K562 (cell line): ENCODE results near the gene HSD3B7. TPM values are rescaled to one million over a fixed set of nuclear protein-coding genes. Genes with fewer than 3 reads are reported as not detected.

ENCODE experiments used
- BRD9 ChIP-seq: fragments of 450-650 bp; IDR thresholded peaks from 2 replicates; pipeline ENCODE4 v1.6.1; 2018; ENCODE audit warnings: low read depth; ENCODE audit not compliant: partially characterized antibody
- DACH1 ChIP-seq: fragments of 450-650 bp; IDR thresholded peaks from 2 replicates; pipeline ENCODE4 v1.6.1; 2018; ENCODE audit not compliant: partially characterized antibody
- ELF1 ChIP-seq: fragments of 200-800 bp; sonication (Bioruptor generic); IDR thresholded peaks from 2 replicates; pipeline ENCODE4 v1.6.1; 2016; ENCODE audit warnings: missing genetic modification characterization, missing compliant biosample characterization
- NR3C1 ChIP-seq: sonication (generic); formaldehyde crosslinking; IDR thresholded peaks from 2 replicates; pipeline ENCODE4 v1.8.1; 2022; ENCODE audit warnings: missing genetic modification reagents
- RBM39 ChIP-seq: fragments of 200-400 bp; formaldehyde crosslinking; optimal IDR thresholded peaks from 2 replicates; pipeline ENCODE3; 2018; ENCODE audit warnings: low read depth, low read length
- RFX7 ChIP-seq: fragments of 250-450 bp; sonication (Bioruptor Pico); IDR thresholded peaks from 2 replicates; pipeline ENCODE4 v1.5.1; 2021; ENCODE audit warnings: mild to moderate bottlenecking
- ZKSCAN1 ChIP-seq: fragments of 150-350 bp; IDR thresholded peaks from 2 replicates; pipeline ENCODE4 v1.6.1; 2016; ENCODE audit warnings: low read depth, low read length
- ZNF140 ChIP-seq: fragments of 250-450 bp; sonication (Bioruptor Pico); IDR thresholded peaks from 2 replicates; pipeline ENCODE4 v1.8.0; 2021; ENCODE audit warnings: moderate library complexity, mild to moderate bottlenecking, inconsistent platforms
- ZNF232 ChIP-seq: sonication (generic); formaldehyde crosslinking; IDR thresholded peaks from 2 replicates; pipeline ENCODE4 v1.8.0; 2022; ENCODE audit warnings: mild to moderate bottlenecking, missing genetic modification reagents
- ZNF436 ChIP-seq: fragments of 250-450, 450-650 bp; sonication (Bioruptor Pico); formaldehyde crosslinking; IDR thresholded peaks from 2 replicates; pipeline ENCODE4 v1.7.0; 2020; ENCODE audit warnings: mild to moderate bottlenecking
- ZNF561 ChIP-seq: fragments of 450-650 bp; formaldehyde crosslinking; conservative IDR thresholded peaks from 2 replicates; pipeline ENCODE4 v1.4.0; 2020; ENCODE audit warnings: mild to moderate bottlenecking, moderate library complexity
- polyA plus RNA-seq, 8 experiments: library from polyadenylated mRNA; depleted of rRNA in 4 of 8; stranded (reverse) in 5 of 8; unstranded in 3 of 8; fragments of >200 nt; fragmentation: Nextera tagmentation in 2 of 8; fragmentation: Illumina TruSeq in 1 of 8; extraction: Ambion mirVana in 2 of 8; extraction: Trizol in 1 of 8; gene quantifications; 2 replicates each; pipeline versions ENCODE4 v1.2.1 to v1.2.3, GENCODE V29; 2011 to 2014; ENCODE audit warnings: inconsistent platforms in 1 of 8, missing spikeins in 1 of 8
- total RNA-seq, 7 experiments: library from RNA; depleted of rRNA in 6 of 7; stranded (reverse); fragments of >200 nt in 6 of 7; fragmentation: Illumina TruSeq in 2 of 7; extraction: Trizol in 2 of 7; gene quantifications; 2 replicates each; pipeline versions ENCODE4 v1.2.1 to v1.2.3, GENCODE V29; 2011 to 2021; ENCODE audit warnings: low replicate concordance in 1 of 7
- TF ChIP-seq, protein P1 (sequence below): fragments of 200-800 bp; sonication (Bioruptor generic); IDR thresholded peaks from 2 replicates; pipeline ENCODE4 v1.6.1; 2017; ENCODE audit warnings: missing genetic modification characterization, missing compliant biosample characterization
- TF ChIP-seq, protein P2 (sequence below): fragments of 450-650 bp; formaldehyde crosslinking; IDR thresholded peaks from 2 replicates; pipeline ENCODE4 v1.4.0; 2020; ENCODE audit warnings: mild to moderate bottlenecking
- TF ChIP-seq, protein P3 (sequence below), 2 experiments: fragments of 450-650 bp; IDR thresholded peaks; 2 replicates each; pipeline ENCODE4 v1.6.1; 2016; ENCODE audit warnings: mild to moderate bottlenecking in 2 of 2, borderline replicate concordance in 1 of 2, low read depth in 1 of 2, moderate library complexity in 1 of 2
- TF ChIP-seq, protein P4 (sequence below): fragments of 250-450 bp; sonication (Bioruptor Pico); IDR thresholded peaks from 2 replicates; pipeline ENCODE4 v1.5.0; 2021; ENCODE audit warnings: mild to moderate bottlenecking, borderline replicate concordance

HSD3B7 gene
- total and polyA plus RNA-seq, 9 of the 15 experiments (the other 6 are each of a cell fraction or from before 2014, with no cell fraction given): 5.4 to 49.1 (median 23.0) TPM

- TF ChIP-seq DACH1: peak; percentile 29
- no peak for TF ChIP-seq ZKSCAN1
- TF ChIP-seq RFX7 (CRISPR knock-in tag): no peak
- TF ChIP-seq ZNF436 (CRISPR knock-in tag): no peak
- TF ChIP-seq, protein P1, sequence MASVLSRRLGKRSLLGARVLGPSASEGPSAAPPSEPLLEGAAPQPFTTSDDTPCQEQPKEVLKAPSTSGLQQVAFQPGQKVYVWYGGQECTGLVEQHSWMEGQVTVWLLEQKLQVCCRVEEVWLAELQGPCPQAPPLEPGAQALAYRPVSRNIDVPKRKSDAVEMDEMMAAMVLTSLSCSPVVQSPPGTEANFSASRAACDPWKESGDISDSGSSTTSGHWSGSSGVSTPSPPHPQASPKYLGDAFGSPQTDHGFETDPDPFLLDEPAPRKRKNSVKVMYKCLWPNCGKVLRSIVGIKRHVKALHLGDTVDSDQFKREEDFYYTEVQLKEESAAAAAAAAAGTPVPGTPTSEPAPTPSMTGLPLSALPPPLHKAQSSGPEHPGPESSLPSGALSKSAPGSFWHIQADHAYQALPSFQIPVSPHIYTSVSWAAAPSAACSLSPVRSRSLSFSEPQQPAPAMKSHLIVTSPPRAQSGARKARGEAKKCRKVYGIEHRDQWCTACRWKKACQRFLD: peak; percentile 66; the same call in 1 of the 2 replicates
- TF ChIP-seq ZNF140 (CRISPR knock-in tag): no peak
- TF ChIP-seq ZNF561 (CRISPR knock-in tag): no peak
- TF ChIP-seq, protein P2, sequence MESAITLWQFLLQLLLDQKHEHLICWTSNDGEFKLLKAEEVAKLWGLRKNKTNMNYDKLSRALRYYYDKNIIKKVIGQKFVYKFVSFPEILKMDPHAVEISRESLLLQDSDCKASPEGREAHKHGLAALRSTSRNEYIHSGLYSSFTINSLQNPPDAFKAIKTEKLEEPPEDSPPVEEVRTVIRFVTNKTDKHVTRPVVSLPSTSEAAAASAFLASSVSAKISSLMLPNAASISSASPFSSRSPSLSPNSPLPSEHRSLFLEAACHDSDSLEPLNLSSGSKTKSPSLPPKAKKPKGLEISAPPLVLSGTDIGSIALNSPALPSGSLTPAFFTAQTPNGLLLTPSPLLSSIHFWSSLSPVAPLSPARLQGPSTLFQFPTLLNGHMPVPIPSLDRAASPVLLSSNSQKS (CRISPR knock-in tag): no peak
- TF ChIP-seq NR3C1 (CRISPR knock-in tag): peak; percentile 10; the same call in 1 of the 2 replicates
- TF ChIP-seq BRD9: no peak
- peak; percentile 68 for TF ChIP-seq ELF1 (tag)
- TF ChIP-seq, protein P3, sequence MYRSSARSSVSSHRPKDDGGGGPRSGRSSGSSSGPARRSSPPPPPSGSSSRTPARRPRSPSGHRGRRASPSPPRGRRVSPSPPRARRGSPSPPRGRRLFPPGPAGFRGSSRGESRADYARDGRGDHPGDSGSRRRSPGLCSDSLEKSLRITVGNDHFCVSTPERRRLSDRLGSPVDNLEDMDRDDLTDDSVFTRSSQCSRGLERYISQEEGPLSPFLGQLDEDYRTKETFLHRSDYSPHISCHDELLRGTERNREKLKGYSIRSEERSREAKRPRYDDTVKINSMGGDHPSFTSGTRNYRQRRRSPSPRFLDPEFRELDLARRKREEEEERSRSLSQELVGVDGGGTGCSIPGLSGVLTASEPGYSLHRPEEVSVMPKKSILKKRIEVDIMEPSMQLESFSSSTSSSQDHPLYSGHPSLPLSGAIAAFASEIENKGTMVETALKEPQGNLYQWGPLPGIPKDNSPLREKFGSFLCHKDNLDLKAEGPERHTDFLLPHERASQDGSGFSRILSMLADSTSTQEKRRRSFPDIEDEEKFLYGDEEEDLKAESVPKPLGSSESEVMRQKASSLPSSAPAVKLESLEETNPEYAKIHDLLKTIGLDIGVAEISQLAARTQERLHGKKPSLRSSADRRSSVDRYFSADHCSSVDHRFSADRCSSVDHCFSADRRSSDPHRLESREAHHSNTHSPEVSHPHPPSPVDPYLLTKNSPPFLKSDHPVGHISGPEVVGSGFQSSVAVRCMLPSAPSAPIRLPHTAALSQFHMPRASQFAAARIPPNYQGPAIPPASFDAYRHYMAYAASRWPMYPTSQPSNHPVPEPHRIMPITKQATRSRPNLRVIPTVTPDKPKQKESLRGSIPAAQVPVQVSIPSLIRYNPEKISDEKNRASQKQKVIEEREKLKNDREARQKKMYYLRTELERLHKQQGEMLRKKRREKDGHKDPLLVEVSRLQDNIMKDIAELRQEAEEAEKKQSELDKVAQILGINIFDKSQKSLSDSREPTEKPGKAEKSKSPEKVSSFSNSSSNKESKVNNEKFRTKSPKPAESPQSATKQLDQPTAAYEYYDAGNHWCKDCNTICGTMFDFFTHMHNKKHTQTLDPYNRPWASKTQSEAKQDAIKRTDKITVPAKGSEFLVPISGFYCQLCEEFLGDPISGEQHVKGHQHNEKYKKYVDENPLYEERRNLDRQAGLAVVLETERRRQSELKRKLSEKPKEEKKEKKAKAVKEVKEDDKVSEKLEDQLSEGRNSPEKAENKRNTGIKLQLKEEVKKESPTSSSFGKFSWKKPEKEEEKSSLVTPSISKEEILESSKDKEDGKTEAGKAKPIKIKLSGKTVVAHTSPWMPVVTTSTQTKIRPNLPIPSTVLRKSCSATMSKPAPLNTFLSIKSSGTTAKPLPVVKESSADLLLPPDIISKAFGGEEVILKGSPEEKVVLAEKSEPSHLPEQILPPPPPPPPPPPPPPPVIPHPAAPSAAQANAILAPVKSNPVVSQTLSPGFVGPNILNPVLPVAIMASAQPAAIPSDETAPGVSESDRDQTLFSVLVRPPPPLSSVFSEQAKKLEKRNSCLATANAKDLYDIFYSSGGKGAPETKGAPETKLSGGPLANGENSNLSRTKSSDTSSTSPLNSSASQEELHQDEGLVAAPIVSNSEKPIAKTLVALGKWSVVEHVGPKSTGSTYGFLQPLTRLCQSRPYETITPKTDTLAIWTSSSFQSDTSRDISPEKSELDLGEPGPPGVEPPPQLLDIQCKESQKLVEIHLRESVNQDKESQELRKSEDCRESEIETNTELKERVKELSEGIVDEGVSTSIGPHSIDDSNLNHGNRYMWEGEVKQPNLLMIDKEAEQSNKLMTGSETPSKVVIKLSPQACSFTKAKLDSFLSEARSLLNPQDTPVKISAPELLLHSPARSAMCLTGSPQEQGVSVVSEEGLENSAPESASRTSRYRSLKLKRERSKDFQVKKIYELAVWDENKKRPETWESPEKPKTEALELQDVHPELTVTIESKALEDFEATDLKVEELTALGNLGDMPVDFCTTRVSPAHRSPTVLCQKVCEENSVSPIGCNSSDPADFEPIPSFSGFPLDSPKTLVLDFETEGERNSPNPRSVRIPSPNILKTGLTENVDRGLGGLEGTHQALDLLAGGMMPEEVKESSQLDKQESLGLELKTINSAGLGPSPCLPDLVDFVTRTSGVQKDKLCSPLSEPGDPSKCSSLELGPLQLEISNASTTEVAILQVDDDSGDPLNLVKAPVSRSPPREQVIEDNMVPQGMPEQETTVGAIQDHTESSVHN (IDR thresholded peaks at IDR 0.05; ENCODE audit: borderline replicate concordance in 1 of 2, low read depth in 1 of 2): no peak
- TF ChIP-seq RBM39: no peak
- TF ChIP-seq ZNF232 (CRISPR knock-in tag): no peak
- TF ChIP-seq, protein P4, sequence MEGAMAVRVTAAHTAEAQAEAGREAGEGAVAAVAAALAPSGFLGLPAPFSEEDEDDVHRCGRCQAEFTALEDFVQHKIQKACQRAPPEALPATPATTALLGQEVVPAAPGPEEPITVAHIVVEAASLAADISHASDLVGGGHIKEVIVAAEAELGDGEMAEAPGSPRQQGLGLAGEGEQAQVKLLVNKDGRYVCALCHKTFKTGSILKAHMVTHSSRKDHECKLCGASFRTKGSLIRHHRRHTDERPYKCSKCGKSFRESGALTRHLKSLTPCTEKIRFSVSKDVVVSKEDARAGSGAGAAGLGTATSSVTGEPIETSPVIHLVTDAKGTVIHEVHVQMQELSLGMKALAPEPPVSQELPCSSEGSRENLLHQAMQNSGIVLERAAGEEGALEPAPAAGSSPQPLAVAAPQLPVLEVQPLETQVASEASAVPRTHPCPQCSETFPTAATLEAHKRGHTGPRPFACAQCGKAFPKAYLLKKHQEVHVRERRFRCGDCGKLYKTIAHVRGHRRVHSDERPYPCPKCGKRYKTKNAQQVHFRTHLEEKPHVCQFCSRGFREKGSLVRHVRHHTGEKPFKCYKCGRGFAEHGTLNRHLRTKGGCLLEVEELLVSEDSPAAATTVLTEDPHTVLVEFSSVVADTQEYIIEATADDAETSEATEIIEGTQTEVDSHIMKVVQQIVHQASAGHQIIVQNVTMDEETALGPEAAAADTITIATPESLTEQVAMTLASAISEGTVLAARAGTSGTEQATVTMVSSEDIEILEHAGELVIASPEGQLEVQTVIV: no peak
Measured at GRCh38 chr16:30957456-30958174, 27.4 kb upstream of the HSD3B7 start, which contains the start of gene SETD1A (continued).
